GM19395 (cell line): ENCODE data around the gene TMEM63A.
A peak's percentile ranks its signal among the peaks of the same experiment; 100 is the strongest.
"Not testable (repeated sequence)": the region's sequence is repeated elsewhere in the genome, so short reads cannot be mapped to it uniquely, and the experiment has no call there.

Source experiments
- ATAC-seq: cut with Tn5 transposase; IDR thresholded peaks from one replicate; pipeline ENCODE4 v1.9.1; 2021; ENCODE audit warnings: mild to moderate bottlenecking, moderate library complexity; ENCODE audit not compliant: unreplicated experiment

The TMEM63A gene

GRCh38 chr1:225823811-225824261 lies 58.3 kb downstream of the TMEM63A start:
- ATAC-seq = no peak

- no peak for ATAC-seq
These were observed 59.4 kb downstream of the TMEM63A start for GRCh38 chr1:225822655-225823403.

- no peak for ATAC-seq
These were observed 61.6 kb downstream of the TMEM63A start for GRCh38 chr1:225820522-225821120.

DNA sequence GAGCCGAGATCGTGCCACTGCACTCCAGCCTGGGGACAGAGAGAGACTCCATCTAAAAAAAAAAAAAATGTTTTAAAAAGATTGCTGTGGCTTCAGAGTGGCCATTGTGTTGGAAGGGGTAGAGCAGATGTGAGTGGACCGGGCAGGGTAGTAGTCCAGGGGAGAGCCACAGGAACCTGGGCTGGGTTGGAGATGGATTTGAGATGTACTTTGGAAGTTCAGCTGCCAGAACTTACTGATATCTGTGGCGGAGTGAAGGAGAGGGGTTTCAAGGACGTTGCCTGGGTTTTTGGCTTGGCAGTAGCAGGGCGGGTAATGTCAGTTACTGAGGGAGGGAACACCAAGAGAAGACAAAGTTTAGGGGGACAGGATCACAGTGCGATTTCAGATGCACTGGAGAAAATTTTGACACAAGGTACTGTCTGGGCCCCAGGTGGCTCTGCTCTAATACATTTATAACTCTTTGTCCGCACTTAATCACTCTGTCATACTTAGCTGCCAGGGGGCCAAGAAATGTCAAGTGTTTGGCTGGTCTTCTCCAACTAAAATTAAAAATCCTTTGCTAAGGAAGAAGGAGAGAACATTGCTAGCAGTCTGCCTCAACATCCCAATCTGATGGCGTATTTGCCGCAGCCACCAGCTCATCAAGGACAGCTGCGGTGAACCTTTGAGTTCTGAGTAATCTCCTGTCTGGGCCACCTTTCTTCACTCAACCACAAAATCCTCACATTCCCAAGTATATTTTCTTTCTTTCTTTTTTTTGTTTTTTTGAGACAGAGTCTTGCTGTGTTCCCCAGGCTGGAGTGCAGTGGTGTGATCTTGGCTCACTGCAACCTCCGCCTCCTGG lies 62.6 kb downstream of the TMEM63A start:
- no peak for ATAC-seq

- no peak for ATAC-seq
These were observed 64.0 kb downstream of the TMEM63A start for GRCh38 chr1:225818229-225818628.

DNA sequence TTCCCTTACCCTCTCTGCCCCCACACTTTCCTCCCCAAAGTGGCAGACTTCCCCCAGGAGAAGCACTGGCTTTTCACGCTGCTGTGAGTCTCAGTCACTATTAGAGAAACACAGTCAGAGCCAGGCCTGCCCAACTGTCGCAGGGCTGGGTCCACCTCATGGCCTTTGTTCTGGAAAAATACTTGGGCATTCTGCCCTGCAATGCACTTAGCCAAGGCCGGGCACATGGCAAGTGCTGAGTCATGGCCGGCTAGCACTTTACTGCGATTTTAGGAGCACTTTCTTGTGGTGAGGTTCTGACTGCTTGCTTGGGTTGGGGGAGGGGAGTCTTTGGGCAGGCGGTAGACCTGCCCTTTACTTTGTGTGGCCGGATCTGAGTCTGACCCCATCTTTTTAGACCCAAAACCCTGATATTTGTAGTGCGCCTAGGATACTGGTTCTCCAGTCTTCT lies 64.5 kb downstream of the TMEM63A start:
- ATAC-seq = no peak

DNA sequence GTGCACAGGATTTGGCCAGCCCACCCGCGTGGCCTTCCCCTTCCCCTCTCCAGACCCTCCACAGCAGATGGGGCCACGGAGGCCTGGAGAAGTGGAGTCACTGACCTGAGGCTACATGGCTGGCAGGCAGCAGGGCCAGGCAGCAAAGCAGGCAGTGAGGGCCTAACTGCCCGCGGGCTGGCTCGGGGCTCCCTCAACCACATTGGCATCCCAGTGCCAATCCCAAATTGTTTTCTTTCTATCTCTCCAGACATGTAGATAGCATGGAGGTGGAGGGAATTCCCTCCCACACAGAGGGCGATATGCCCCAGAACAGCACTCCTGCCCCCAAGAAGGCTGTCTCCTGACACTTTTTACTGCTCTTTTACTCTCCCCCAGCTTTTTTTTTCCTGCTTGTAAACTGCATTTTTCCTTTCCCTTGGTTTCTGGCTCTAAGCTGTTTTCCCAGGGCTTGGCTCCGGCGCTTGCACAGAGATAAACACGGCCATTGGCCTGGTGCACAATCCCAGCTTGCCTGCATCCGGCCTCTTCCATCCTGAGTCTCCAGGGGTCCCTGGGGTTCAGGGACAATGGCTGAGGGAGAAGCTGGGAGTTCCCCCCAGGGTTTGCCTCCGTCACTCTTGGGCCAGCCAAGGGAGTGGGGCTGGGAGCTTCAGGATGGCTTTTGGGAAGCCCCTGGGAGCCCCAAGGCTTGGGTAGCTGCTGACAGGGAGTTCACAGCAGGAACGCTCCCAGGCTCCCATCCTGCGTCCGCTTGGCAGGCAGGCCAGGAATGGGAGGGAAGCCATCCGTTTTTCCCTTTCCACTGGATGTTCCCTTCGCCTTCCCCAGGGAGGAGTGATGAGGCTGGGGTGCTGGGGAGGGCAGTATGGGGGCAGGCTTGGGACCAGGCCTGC lies 65.3 kb downstream of the TMEM63A start:
- ATAC-seq = no peak

GRCh38 chr1:225815526-225816178 lies 66.5 kb downstream of the TMEM63A start:
- no peak for ATAC-seq

- ATAC-seq = not testable (repeated sequence)
These were observed 67.1 kb downstream of the TMEM63A start for GRCh38 chr1:225815090-225815489.

- ATAC-seq = no peak
These were observed 67.8 kb downstream of the TMEM63A start for GRCh38 chr1:225814381-225814780.

GRCh38 chr1:225813214-225813964 lies 68.8 kb downstream of the TMEM63A start:
- no peak for ATAC-seq

GRCh38 chr1:225812488-225813213 lies 69.5 kb downstream of the TMEM63A start:
- no peak for ATAC-seq

DNA sequence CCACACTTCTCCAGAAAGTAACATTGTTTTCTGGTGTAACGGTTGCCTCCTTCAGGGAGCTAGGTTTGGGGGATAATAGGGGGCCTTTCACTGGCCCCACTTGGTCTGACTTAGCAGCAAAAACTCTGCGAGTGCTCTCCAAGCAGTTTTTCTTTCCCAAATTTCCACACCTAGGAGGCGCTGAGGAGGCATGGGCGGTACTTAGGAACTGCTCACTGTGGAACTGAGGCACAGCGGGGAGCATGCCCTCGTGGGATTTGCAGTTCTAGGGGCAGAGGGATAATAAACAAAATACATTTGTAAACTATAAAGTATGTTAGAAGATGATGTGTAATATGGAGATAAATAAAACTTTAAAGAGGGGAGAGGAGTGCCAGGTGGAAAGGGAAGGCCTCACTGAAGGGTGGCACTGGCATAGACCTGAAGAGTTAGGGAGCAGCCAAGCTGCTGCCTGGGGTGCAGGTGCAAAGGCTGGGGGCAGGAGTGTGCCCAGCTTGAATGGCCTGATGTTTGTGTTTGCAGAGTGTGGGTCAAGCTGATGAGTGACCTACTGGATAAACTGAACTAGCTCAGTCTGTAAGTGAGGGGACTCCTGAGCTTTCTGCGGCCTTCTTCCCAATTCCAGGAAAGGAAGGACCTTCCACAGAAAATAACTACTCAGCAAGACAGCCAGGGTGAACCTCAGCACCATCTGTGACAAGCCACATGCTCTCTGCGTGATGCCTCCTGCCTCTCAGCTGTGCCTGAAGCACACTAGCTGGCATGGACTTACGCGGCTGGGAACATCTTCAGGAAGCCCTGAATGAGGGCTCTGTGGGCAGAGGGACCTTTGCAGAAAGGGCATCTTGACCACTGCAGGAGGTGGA lies 70.3 kb downstream of the TMEM63A start:
- ATAC-seq = no peak

- ATAC-seq = not testable (repeated sequence)
These were observed 71.3 kb downstream of the TMEM63A start for GRCh38 chr1:225810579-225811538.

DNA sequence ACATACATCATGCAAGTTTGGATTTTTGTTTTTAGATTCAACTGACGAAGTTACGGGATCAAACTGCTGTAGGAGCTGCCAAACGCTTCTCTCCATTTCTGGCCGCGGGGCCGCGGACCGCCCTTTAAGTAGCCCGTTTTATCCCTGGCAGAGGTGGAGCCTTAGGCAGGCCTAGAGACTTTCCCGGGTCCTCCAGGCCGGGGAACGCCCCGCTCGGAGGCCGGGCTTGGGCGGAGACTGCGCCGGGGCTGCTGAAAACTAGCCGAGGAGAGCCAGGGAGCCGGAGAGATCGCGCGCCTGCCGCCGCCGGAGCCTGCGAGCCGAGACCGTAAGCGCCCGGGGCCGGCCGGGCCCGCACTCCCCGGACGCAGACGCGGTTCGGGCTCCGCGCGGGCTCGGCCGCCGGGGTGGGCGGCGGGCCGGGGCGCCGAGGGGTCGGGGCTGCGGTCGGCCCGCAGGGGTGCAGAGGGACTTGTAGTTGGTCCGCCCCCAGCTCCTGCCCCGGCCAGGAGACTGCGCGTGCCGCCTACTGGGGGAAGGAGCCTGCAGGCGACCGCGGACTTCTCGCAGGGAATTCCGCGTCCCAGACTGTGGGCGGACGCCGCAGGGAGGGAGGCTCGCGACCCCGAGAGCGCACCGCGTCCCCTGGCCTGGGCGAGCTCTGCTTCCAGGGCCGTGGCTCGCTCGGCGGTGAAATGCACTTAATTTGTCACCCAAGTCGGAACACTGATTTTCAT lies 72.2 kb downstream of the TMEM63A start, which contains the start of gene EPHX1:
EPHX1 (plus strand) TSS at position 283 of the 737 bp plus-strand sequence. CDS start 18,606 bp downstream, outside the sequence.
- ATAC-seq = peak; percentile 94

GRCh38 chr1:225808136-225808535 lies 74.0 kb downstream of the TMEM63A start:
- ATAC-seq = no peak
